ENCODE measurements around the gene IL20. TPM values are rescaled to one million over a fixed set of nuclear protein-coding genes. Genes with fewer than 3 reads are reported as not detected.
A peak's percentile ranks its signal among the peaks of the same experiment; 100 is the strongest.

The IL20 gene
- total RNA-seq, 2 experiments from 2014 or later, result not detected

GRCh38 chr1:206895325-206895724, 29.9 kb downstream of the IL20 start:
- no peaks in the 10 kb centered on the region for H3K27me3 ChIP-seq (ENCODE audit: control insufficient read depth in 1 of 2, insufficient read depth in 2 of 2, low read length in 2 of 2)
- TF ChIP-seq, protein P1, sequence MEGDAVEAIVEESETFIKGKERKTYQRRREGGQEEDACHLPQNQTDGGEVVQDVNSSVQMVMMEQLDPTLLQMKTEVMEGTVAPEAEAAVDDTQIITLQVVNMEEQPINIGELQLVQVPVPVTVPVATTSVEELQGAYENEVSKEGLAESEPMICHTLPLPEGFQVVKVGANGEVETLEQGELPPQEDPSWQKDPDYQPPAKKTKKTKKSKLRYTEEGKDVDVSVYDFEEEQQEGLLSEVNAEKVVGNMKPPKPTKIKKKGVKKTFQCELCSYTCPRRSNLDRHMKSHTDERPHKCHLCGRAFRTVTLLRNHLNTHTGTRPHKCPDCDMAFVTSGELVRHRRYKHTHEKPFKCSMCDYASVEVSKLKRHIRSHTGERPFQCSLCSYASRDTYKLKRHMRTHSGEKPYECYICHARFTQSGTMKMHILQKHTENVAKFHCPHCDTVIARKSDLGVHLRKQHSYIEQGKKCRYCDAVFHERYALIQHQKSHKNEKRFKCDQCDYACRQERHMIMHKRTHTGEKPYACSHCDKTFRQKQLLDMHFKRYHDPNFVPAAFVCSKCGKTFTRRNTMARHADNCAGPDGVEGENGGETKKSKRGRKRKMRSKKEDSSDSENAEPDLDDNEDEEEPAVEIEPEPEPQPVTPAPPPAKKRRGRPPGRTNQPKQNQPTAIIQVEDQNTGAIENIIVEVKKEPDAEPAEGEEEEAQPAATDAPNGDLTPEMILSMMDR (IDR thresholded peaks at IDR 0.05), result no peak
- no peaks in the 10 kb centered on the region for H3K36me3 ChIP-seq (ENCODE audit: insufficient read depth, low read length)
- H3K27ac ChIP-seq (ENCODE audit: low read depth in 1 of 2, low read length in 2 of 2), result no peak overlapping the region
- H3K27ac Mint-ChIP-seq, result peak overlapping the region; percentile 5
- H3K36me3 Mint-ChIP-seq (ENCODE audit: low read depth), result peaks cover 4% of the 10 kb centered on the region
- DNase-seq (no peak), ATAC-seq (ENCODE audit: poor library complexity) (no peak)
- ChIA-PET CTCF (interaction anchor here (0.9 to 1.1 kb wide), 2 partner anchors 38 to 161 kb away, joined by 3 read pairs; no protein-coding TSS in a partner anchor), POLR2A (interaction anchor here (1.1 to 3.6 kb wide), 5 partner anchors 9 to 26 kb away, joined by 5 to 26 read pairs (median 8); partner anchors contain the start of gene FCMR)
- no peak overlapping the region for H3K4me3 ChIP-seq (ENCODE audit: low read length)
- H3K9me3 ChIP-seq (ENCODE audit: control insufficient read depth in 1 of 2, insufficient read depth in 1 of 2, low read length in 2 of 2), result no peaks in the 10 kb centered on the region
- no peak overlapping the region for H3K4me3 Mint-ChIP-seq
- intact Hi-C loops (cut with DNase I, micrococcal nuclease), result no loop called here
- H3K4me1 Mint-ChIP-seq (ENCODE audit: low read depth), result peaks cover 72% of the 10 kb centered on the region
- H3K9me3 Mint-ChIP-seq, result no peaks in the 10 kb centered on the region
- peaks cover 38% of the 10 kb centered on the region for H3K4me1 ChIP-seq (ENCODE audit: insufficient read depth, low read length)
- no peaks in the 10 kb centered on the region for H3K27me3 Mint-ChIP-seq

DNA sequence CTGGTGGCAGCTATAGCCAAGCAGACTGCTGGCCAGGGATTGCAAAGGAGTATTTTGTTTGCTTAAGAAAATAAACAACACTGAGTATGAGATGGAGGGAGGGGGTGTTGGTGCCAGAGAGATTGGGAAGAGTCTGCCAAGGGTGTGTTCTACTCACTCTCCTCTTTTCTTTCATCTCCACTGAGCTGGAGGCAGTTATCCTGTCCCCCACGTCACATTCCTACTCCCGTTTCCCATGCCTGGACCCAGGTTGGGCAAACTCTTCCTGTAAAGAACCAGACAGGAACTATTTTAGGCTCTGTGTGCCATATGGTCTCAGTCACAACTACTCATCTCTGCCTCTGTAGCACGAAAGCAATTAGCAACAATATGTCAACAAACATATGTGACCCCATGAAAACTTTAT, 30.4 kb downstream of the IL20 start:
- H3K27me3 ChIP-seq (ENCODE audit: control insufficient read depth in 1 of 2, insufficient read depth in 2 of 2, low read length in 2 of 2), result no peaks in the 10 kb centered on the region
- no peak overlapping the region for H3K4me3 ChIP-seq (ENCODE audit: low read length)
- Mint-ChIP-seq H3K9me3 (no peaks in the 10 kb centered on the region), H3K4me3 (no peak overlapping the region), H3K4me1 (ENCODE audit: low read depth) (peaks cover 72% of the 10 kb centered on the region), H3K27me3 (no peaks in the 10 kb centered on the region), H3K36me3 (ENCODE audit: low read depth) (peaks cover 9% of the 10 kb centered on the region), H3K27ac (peak overlapping the region; percentile 5)
- intact Hi-C loops (cut with DNase I, micrococcal nuclease), result no loop called here
- no peaks in the 10 kb centered on the region for H3K9me3 ChIP-seq (ENCODE audit: control insufficient read depth in 1 of 2, insufficient read depth in 1 of 2, low read length in 2 of 2)
- H3K4me1 ChIP-seq (ENCODE audit: insufficient read depth, low read length), result peaks cover 34% of the 10 kb centered on the region
- no peak overlapping the region for H3K27ac ChIP-seq (ENCODE audit: low read depth in 1 of 2, low read length in 2 of 2)
- ATAC-seq (ENCODE audit: poor library complexity), result no peak
- TF ChIP-seq, protein P1 (IDR thresholded peaks at IDR 0.05), result no peak
- ChIA-PET POLR2A (interaction anchor here (0.6 to 3.6 kb wide), 7 partner anchors 9 to 26 kb away, joined by 4 to 26 read pairs (median 5); partner anchors contain the start of gene FCMR), CTCF (interaction anchor here (0.7 to 1.1 kb wide), 2 partner anchors 38 to 532 kb away, joined by 3 read pairs; no protein-coding TSS in a partner anchor)
- H3K36me3 ChIP-seq (ENCODE audit: insufficient read depth, low read length), result no peaks in the 10 kb centered on the region
- DNase-seq, result no peak

DNA sequence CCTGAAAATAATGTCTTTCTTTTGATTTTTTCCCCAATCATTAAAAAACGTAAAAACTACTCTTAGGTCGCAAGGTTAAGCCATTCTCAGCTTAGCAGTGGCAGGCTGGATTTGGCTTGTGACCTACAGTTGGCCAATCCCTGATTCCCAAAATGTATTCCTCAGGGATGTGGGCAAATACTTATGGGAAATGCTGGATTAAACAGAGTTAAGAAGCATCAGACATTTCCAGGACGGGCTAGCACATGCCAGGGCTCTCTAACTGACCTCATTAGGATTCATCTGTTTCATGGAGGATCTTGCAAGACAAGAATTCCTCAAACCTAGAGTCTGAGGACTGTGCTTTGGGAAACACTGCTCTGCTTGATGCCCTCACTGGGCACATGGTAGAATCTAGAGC, 30.8 kb downstream of the IL20 start:
- Histone ChIP-seq H3K9me3 (ENCODE audit: control insufficient read depth in 1 of 2, insufficient read depth in 1 of 2, low read length in 2 of 2) (no peaks in the 10 kb centered on the region), H3K27ac (ENCODE audit: low read depth in 1 of 2, low read length in 2 of 2) (no peak overlapping the region), H3K27me3 (ENCODE audit: control insufficient read depth in 1 of 2, insufficient read depth in 2 of 2, low read length in 2 of 2) (no peaks in the 10 kb centered on the region), H3K4me3 (ENCODE audit: low read length) (no peak overlapping the region), H3K4me1 (ENCODE audit: insufficient read depth, low read length) (peaks cover 34% of the 10 kb centered on the region), H3K36me3 (ENCODE audit: insufficient read depth, low read length) (no peaks in the 10 kb centered on the region)
- TF ChIP-seq, protein P1 (IDR thresholded peaks at IDR 0.05), result no peak
- intact Hi-C loops (cut with DNase I, micrococcal nuclease), result no loop called here
- ChIA-PET CTCF (interaction anchor here (0.7 kb wide), 1 partner anchor 532 kb away, joined by 3 read pairs; no protein-coding TSS in a partner anchor), POLR2A (interaction anchor here (0.6 to 3.6 kb wide), 6 partner anchors 10 to 170 kb away, joined by 4 to 26 read pairs (median 6); partner anchors contain the start of gene FCMR)
- peaks cover 12% of the 10 kb centered on the region for H3K36me3 Mint-ChIP-seq (ENCODE audit: low read depth)
- no peaks in the 10 kb centered on the region for H3K27me3 Mint-ChIP-seq
- H3K9me3 Mint-ChIP-seq, result no peaks in the 10 kb centered on the region
- peaks cover 72% of the 10 kb centered on the region for H3K4me1 Mint-ChIP-seq (ENCODE audit: low read depth)
- ATAC-seq (ENCODE audit: poor library complexity), result no peak
- peak overlapping the region; percentile 27 for H3K27ac Mint-ChIP-seq
- no peak for DNase-seq
- H3K4me3 Mint-ChIP-seq, result no peak overlapping the region
